Subcutaneous abdominal adipose tissue (tissue), 5 donors: Measurements from ENCODE around the gene KRTAP5-6.
"Not testable (repeated sequence)": the region's sequence is repeated elsewhere in the genome, so short reads cannot be mapped to it uniquely, and the experiment has no call there.

Experiments used
- H3K27ac ChIP-seq: one replicate; pipeline ENCODE4 v1.7.0; 2013; ENCODE audit warnings: low read depth, mild to moderate bottlenecking, inconsistent platforms, low read length, moderate library complexity
- H3K27me3 ChIP-seq, 5 donors: one replicate each; pipeline ENCODE4 v1.7.0; 2013; ENCODE audit warnings: low read length in 5 of 5, inconsistent platforms in 1 of 5; ENCODE audit not compliant: control insufficient read depth in 5 of 5, insufficient read depth in 4 of 5
- H3K36me3 ChIP-seq, 5 donors: one replicate each; pipeline ENCODE4 v1.7.0; 2013; ENCODE audit warnings: low read length in 5 of 5; ENCODE audit not compliant: control insufficient read depth in 5 of 5, insufficient read depth in 5 of 5
- H3K4me1 ChIP-seq, 5 donors: one replicate each; pipeline ENCODE4 v1.7.0; 2013; ENCODE audit warnings: low read length in 5 of 5, mild to moderate bottlenecking in 3 of 5, moderate library complexity in 1 of 5; ENCODE audit not compliant: control insufficient read depth in 5 of 5, insufficient read depth in 5 of 5
- H3K4me3 ChIP-seq, 5 donors: one replicate each; pipeline ENCODE4 v1.7.0; 2013; ENCODE audit warnings: low read length in 5 of 5, low read depth in 1 of 5
- H3K9ac ChIP-seq, 5 donors: one replicate each; pipeline ENCODE4 v1.7.0; 2013; ENCODE audit warnings: low read length in 5 of 5, mild to moderate bottlenecking in 4 of 5, moderate library complexity in 3 of 5
- H3K9me3 ChIP-seq, 5 donors: one replicate each; pipeline ENCODE4 v1.7.0; 2013; ENCODE audit warnings: low read length in 5 of 5; ENCODE audit not compliant: control insufficient read depth in 5 of 5
- donor health status: healthy.
- donor health status: healthy.
- donor health status: healthy.
- donor health status: healthy.
- donor health status: healthy.

Gene KRTAP5-6

DNA sequence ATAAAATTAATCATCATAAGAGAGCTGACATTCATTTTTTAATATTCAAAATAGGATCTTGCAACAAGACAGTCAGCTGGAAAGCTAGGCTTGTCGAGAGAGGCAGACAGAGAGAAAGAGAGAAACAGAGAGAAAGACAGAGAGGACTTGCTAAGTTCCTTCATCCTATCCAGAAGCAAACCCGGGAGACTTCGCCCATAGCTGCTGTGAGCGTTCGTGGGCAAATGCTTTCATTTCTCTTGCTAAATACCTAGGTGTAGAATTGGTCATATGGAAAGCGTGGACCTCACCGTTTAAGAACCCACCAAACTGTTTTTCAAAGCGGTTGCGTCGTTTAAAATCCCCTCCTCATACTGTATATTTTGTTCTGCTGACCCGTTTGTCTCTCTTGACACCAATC lies 25.3 kb upstream of the KRTAP5-6 start:
- H3K4me3 ChIP-seq: no peak overlapping the region
- no peaks in the 10 kb centered on the region for H3K9me3 ChIP-seq
- H3K27ac ChIP-seq: no peak overlapping the region
- peaks cover 21 to 53% (median 41%) of the 10 kb centered on the region in 5 donors for H3K27me3 ChIP-seq
- H3K4me1 ChIP-seq: no peaks in the 10 kb centered on the region
- no peaks in the 10 kb centered on the region for H3K36me3 ChIP-seq
- no peak overlapping the region for H3K9ac ChIP-seq

DNA sequence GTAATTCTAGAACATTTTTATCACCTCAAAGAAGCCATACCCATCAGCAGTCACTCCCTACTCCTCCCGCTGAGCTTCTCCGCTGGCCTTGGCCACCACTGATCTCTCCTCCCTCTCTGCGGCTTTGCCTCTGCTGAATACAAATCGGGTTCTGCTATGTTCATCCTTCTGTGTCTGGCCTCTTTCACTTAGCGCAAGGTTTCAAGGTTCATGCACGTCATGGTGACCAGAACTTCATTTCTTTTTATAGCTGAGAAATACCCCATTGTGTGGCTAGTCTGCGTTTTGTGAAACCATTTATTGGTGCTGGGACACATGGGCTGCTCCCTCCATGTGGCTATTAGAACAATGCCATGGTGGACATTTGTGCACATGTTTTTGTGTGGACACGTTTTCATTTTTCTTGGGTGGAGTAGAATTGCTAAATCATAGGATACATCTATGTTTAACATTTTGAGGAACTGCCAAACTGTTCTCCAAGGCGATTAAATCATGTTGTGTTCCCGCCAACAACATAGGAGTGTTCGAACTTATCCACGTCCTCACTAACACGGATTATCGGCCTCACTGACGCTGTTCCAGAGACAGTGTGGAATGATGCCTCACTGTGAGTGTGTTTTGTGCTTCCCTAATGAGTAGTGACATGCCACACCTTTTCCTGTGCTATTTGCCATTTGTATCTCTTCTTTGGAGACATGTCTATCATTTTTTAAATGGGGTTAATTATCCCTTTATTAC lies 24.2 kb upstream of the KRTAP5-6 start:
- no peaks in the 10 kb centered on the region for H3K9me3 ChIP-seq
- peaks cover 25 to 52% (median 36%) of the 10 kb centered on the region in 5 donors for H3K27me3 ChIP-seq
- H3K36me3 ChIP-seq: no peaks in the 10 kb centered on the region
- no peak overlapping the region for H3K27ac ChIP-seq
- no peak overlapping the region for H3K4me3 ChIP-seq
- no peaks in the 10 kb centered on the region for H3K4me1 ChIP-seq
- H3K9ac ChIP-seq: no peak overlapping the region

DNA sequence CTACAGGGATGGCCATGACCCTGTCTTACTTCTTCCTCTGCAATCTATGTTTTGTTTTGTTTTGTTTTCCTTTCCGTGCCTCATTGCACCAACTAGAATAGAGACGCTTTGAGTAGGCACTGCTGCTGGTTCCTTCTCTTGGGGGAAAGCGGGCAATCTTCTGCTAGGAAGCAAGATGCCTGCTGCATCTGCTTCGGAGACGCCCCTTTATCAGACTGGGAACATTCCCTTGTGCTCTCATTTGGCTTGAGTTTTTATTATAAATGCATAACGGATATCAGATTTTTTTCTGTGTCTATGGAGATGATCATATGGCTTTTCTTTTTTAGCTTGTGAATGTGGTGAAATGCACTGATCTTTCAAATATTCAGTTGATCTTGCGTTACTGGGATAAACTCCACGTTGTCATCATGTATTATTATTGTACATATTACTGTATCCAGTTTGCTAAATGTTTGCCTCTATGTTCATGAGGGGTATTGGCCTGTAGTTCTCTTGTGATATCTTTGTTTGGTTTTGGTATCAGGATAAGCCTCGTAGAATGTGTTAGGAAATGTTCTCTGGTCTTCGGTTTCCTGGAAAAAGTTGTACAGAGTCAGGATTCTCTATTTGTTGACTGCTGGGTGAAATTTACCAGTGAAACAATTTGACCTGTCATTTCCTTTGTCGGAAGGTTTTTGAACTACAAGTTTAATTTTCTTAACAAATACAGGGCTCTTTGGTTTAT lies 23.4 kb upstream of the KRTAP5-6 start:
- Histone ChIP-seq H3K27me3 (peaks cover 26 to 52% (median 34%) of the 10 kb centered on the region in 5 donors), H3K36me3 (no peaks in the 10 kb centered on the region), H3K9me3 (no peaks in the 10 kb centered on the region), H3K9ac (no peak overlapping the region), H3K4me3 (no peak overlapping the region), H3K27ac (no peak overlapping the region), H3K4me1 (no peaks in the 10 kb centered on the region)

DNA sequence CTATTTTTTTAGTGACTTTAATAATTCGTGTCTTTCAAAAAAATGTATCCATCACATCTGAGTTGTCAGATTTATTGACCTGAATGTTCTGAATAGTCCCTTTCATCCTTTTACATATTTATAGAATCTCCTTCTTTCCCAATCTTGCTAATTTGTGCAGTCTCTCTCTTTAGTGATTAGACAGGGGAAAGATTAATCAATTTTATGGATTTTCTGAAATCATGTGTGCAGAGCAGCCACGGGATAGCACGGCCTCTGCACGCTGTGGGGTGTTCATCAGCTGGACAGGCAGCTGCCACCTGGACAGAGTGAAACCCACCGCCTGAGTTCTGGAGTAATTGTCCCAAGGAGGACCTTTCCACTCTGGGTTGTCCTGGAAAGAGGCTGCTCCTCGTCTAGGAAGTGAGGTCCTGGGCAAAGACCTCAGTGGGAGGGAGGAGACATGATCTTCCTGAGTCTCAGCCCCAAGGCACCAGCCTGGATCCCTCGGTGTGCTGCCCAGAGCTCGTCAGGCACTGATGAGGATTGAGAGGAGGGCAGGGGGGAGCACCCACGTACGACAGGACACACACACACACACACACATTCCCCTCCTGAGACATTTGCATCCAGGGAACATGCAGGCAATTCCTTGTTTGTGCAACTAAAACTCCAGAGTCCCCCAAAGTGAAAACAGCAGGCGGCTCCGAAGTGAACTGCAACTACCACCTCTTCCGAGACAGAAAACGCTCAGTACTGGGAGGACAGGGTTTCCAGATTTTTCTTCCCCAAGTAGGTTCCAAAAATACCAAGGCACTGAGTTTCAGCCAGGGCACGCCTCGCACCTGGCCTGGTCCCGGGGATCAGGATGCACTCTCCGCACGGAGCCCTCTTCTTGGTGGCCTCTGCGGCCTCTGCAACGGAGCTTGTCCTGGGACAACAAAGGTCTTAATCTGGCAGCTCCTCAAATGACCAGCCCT lies 22.5 kb upstream of the KRTAP5-6 start:
- no peak overlapping the region for H3K4me3 ChIP-seq
- H3K9ac ChIP-seq: no peak overlapping the region
- H3K4me1 ChIP-seq: no peaks in the 10 kb centered on the region
- peaks cover 21 to 48% (median 28%) of the 10 kb centered on the region in 5 donors for H3K27me3 ChIP-seq
- H3K9me3 ChIP-seq: no peaks in the 10 kb centered on the region
- no peaks in the 10 kb centered on the region for H3K36me3 ChIP-seq
- no peak overlapping the region for H3K27ac ChIP-seq

DNA sequence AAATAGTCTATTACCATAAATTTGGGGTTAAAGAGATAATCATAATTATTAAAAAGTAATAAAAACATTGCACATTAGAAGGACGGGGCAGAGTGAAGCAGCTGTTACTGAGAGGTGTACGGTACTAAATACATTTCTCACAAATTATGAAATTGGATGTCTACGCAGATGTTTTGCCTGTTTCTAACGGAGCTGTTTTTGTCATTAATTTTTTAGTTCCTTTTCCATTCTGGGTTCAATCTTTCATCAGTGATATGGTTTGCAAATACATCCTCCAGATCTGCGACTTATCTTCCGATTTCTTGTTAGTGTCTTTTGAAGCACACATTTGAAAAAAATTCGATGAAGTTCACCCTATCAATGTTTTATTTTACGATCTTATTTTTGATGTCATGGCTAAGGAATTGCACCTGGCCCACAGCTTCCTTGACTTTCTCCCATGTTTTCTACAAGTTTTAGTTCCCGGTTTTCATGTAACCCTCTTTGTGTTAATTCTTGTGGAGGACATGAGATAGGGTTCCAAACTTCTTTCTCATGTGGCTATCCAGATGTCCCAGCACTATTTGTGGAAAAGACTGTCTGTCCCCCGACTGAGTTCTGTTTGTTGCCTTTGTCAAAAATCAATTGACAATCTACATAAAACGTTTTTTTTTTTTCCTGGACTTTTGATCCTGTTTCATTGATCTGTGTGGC lies 21.3 kb upstream of the KRTAP5-6 start:
- no peaks in the 10 kb centered on the region for H3K36me3 ChIP-seq
- no peak overlapping the region for H3K27ac ChIP-seq
- H3K4me3 ChIP-seq: no peak overlapping the region
- no peaks in the 10 kb centered on the region for H3K9me3 ChIP-seq
- H3K27me3 ChIP-seq: peaks cover 13 to 38% (median 22%) of the 10 kb centered on the region in 5 donors
- H3K9ac ChIP-seq: no peak overlapping the region
- H3K4me1 ChIP-seq: no peaks in the 10 kb centered on the region

DNA sequence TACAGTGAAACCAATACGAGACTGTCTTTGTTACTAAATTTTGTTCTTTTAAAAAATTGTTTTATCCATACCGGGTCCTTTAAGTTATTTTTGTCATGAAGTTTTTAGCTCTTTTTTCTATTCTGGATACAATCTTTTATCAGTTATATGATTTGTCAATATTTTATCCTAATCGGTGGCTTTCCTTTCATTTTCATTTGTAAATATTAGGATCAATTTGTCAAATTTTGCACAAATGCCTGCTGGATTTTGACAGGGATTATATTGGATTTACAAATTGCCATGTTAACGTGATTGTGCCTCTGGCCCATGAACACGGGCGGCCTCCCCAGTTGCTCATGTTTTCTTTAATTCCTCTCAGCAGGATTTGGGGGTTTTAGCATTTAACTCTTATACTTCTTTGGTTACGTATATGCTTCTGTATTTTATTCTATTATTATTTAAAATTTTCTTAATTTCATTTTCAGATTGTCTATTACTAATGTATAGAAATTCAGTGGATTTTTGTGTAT lies 20.7 kb upstream of the KRTAP5-6 start:
- peaks cover 13 to 36% (median 22%) of the 10 kb centered on the region in 5 donors for H3K27me3 ChIP-seq

DNA sequence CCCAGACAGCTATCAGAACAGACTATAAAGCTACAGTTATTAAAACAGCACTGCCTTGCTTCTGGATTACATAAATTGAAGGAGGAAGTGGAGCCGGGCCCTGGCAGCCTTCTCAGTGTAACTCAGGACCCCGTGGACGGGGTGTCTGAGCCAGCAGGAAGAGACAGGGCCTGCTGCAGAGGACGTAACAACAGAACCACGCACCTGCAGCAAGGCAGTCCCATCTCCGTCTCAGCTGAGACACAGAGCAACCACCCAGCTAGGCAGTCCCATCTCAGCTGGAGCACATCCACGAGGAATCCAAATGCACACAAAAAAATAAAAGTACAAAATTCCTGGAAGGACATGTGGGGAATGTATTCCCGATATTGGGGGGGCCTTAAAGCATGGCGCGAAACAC lies 17.1 kb upstream of the KRTAP5-6 start:
- Histone ChIP-seq H3K9me3 (no peaks in the 10 kb centered on the region), H3K36me3 (no peaks in the 10 kb centered on the region), H3K4me3 (no peak overlapping the region), H3K27me3 (peaks cover 9 to 26% (median 12%) of the 10 kb centered on the region in 5 donors), H3K4me1 (no peaks in the 10 kb centered on the region), H3K9ac (no peak overlapping the region), H3K27ac (no peak overlapping the region)

More for the DNA sequence above, 20.7 kb upstream of the KRTAP5-6 start:
- Histone ChIP-seq H3K4me1 (no peaks in the 10 kb centered on the region), H3K9me3 (no peaks in the 10 kb centered on the region), H3K4me3 (no peak overlapping the region), H3K9ac (no peak overlapping the region), H3K36me3 (no peaks in the 10 kb centered on the region), H3K27ac (no peak overlapping the region)

DNA sequence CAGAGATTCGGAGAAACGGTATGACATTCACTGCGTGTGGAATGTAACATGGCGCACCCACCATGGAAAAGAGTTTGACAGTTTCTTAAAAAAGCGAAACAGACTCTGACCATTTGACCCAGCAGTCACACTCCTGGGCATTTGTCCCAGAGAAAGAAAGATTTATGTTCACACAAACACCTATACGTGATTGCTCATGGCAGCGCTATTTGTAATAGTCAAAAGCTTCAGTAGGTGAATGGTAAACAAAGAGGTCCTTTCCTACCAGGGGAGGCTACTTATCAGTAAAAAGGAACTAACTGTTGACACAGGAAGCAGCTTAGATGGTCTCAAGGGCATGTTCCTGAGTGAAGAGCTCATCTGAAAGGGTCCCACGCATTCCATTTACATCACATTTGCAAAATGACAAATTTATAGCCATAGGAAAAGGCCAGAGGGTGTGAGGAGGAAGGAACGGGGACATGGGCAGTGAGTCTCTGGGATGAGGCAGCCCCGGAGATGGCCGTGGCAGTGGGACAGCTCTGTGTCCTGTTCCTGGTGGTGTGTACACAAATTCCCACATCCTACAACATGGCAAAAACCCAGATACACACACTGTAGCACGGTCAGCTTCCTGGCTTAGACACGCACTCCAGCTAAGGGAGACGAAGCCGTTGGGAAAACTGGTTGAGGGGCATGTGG lies 14.6 kb upstream of the KRTAP5-6 start:
- peak overlapping the region in 1 of 5 donors; percentile 8 for H3K9ac ChIP-seq
- H3K9me3 ChIP-seq: no peaks in the 10 kb centered on the region
- H3K4me1 ChIP-seq: no peaks in the 10 kb centered on the region
- H3K36me3 ChIP-seq: no peaks in the 10 kb centered on the region
- no peak overlapping the region for H3K4me3 ChIP-seq
- H3K27ac ChIP-seq: no peak overlapping the region
- H3K27me3 ChIP-seq: peaks cover 4 to 14% (median 9%) of the 10 kb centered on the region in 5 donors

DNA sequence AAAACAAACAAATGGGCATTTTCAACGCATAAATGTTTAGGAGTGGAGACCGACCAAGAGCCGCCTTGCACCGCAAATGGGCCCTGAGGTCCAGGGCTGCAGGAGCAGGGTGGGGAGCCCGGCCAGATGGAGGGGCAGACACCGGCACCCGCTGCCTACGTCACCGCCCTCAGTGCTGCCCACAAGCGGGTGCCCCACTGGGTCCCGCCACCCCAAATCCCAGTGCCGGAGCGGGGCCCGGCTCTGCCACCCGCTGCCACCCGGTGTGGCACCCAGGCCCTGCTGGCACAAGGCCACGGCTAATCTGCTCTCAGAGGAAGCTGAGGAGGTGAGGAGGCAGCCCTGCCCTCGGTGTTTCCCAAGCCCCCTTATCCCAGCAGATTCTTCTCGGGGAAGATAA lies 13.8 kb upstream of the KRTAP5-6 start:
- not testable (repeated sequence) for H3K36me3 ChIP-seq, H3K4me1 ChIP-seq, H3K4me3 ChIP-seq, H3K27me3 ChIP-seq, H3K9me3 ChIP-seq, H3K27ac ChIP-seq, H3K9ac ChIP-seq
